ENCODE measurements around the gene MED20. TPM values are rescaled to one million over a fixed set of nuclear protein-coding genes. Genes with fewer than 3 reads are reported as not detected.

MED20 gene
- total and polyA plus RNA-seq, 2 donors (not counting 3 experiments of a cell fraction or from before 2014, with no cell fraction given): 30.4 to 37.8 TPM

DNA sequence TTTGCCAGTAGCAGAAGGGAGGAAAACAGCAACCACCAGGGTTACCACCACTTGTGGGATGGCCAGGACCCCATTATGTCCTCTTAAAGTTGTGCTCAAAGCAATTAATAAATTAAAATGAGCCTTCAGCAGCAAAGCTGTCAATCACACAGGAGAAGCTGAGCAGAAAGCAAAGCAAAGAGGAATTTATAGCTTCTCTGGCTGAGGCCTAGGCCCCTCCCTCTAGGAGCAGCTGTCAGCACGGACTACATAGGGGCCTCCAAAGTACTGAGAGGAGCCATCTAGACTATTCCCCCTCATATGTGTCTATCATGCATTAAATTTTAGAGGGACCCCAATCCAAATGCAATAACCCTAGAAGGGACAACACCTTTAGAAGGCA lies 14.2 kb upstream of the MED20 start:
- H3K27me3 ChIP-seq (ENCODE audit: control insufficient read depth in 2 of 2, insufficient read depth in 2 of 2, low read length in 2 of 2): no peaks in the 10 kb centered on the region
- no peak overlapping the region for H2AFZ ChIP-seq (ENCODE audit: low read depth, low read length)
- H3K36me3 ChIP-seq (ENCODE audit: control insufficient read depth in 2 of 2, extremely low read depth in 1 of 2, insufficient read depth in 2 of 2, low read length in 2 of 2): peaks cover 39 to 57% of the 10 kb centered on the region in 2 experiments
- H3K4me3 ChIP-seq (replicated peaks in 1 of 3; ENCODE audit: insufficient read depth in 1 of 3, low read depth in 1 of 3, low read length in 3 of 3): no peak overlapping the region
- no peaks in the 10 kb centered on the region for H3K9me1 ChIP-seq (replicated peaks; ENCODE audit: control insufficient read depth, extremely low read depth, insufficient read depth, low read length)
- H4K20me1 ChIP-seq (replicated peaks; ENCODE audit: control insufficient read depth, extremely low read depth, insufficient read depth, low read length): no peaks in the 10 kb centered on the region
- BruUV-seq (replicated peaks): TSS peak; percentile 23
- POLR2A ChIA-PET: interaction anchor here (0.6 kb wide), 1 partner anchor 70 kb away, joined by 5 read pairs; no protein-coding TSS in a partner anchor
- H3K4me1 ChIP-seq (ENCODE audit: control insufficient read depth, extremely low read depth, insufficient read depth, low read length): peaks cover 23% of the 10 kb centered on the region
- H3K79me2 ChIP-seq (ENCODE audit: control insufficient read depth, insufficient read depth, low read length): peaks cover 33% of the 10 kb centered on the region
- FAIRE-seq (no peak), DNase-seq (ENCODE audit: low read depth, low spot score) (no peak)
- TF ChIP-seq POLR2A (IDR thresholded peaks at IDR 0.05; ENCODE audit: low read depth, low read length) (no peak), POLR2AphosphoS5 (IDR thresholded peaks at IDR 0.05; ENCODE audit: insufficient read depth, low read depth, low read length) (no peak)
- TF ChIP-seq, protein P1, sequence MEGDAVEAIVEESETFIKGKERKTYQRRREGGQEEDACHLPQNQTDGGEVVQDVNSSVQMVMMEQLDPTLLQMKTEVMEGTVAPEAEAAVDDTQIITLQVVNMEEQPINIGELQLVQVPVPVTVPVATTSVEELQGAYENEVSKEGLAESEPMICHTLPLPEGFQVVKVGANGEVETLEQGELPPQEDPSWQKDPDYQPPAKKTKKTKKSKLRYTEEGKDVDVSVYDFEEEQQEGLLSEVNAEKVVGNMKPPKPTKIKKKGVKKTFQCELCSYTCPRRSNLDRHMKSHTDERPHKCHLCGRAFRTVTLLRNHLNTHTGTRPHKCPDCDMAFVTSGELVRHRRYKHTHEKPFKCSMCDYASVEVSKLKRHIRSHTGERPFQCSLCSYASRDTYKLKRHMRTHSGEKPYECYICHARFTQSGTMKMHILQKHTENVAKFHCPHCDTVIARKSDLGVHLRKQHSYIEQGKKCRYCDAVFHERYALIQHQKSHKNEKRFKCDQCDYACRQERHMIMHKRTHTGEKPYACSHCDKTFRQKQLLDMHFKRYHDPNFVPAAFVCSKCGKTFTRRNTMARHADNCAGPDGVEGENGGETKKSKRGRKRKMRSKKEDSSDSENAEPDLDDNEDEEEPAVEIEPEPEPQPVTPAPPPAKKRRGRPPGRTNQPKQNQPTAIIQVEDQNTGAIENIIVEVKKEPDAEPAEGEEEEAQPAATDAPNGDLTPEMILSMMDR (IDR thresholded peaks at IDR 0.05; ENCODE audit: extremely low read depth in 1 of 2, insufficient read depth in 1 of 2, low read depth in 1 of 2, low read length in 2 of 2): no peak
- CTCF ChIA-PET: interaction anchor here (0.9 to 8.5 kb wide), 6 partner anchors 13 to 134 kb away, joined by 3 to 149 read pairs (median 22); partner anchors contain the start of genes BYSL and MED20
- H3K9ac ChIP-seq (replicated peaks; ENCODE audit: extremely low read depth, insufficient read depth, low read length): no peak overlapping the region
- dilution Hi-C loops (cut with MboI; ENCODE audit: extremely low pct_ligation_motif_present, low sequenced_read_pairs) (no loop called here), intact Hi-C loops (cut with micrococcal nuclease) (no loop called here)
- no peak overlapping the region for H3K4me2 ChIP-seq (ENCODE audit: insufficient read depth, low read length)
- no peak overlapping the region for H3K27ac ChIP-seq (ENCODE audit: insufficient read depth, low read depth, low read length)
- H3K9me3 ChIP-seq (replicated peaks; ENCODE audit: control insufficient read depth, insufficient read depth, low read length): no peaks in the 10 kb centered on the region

DNA sequence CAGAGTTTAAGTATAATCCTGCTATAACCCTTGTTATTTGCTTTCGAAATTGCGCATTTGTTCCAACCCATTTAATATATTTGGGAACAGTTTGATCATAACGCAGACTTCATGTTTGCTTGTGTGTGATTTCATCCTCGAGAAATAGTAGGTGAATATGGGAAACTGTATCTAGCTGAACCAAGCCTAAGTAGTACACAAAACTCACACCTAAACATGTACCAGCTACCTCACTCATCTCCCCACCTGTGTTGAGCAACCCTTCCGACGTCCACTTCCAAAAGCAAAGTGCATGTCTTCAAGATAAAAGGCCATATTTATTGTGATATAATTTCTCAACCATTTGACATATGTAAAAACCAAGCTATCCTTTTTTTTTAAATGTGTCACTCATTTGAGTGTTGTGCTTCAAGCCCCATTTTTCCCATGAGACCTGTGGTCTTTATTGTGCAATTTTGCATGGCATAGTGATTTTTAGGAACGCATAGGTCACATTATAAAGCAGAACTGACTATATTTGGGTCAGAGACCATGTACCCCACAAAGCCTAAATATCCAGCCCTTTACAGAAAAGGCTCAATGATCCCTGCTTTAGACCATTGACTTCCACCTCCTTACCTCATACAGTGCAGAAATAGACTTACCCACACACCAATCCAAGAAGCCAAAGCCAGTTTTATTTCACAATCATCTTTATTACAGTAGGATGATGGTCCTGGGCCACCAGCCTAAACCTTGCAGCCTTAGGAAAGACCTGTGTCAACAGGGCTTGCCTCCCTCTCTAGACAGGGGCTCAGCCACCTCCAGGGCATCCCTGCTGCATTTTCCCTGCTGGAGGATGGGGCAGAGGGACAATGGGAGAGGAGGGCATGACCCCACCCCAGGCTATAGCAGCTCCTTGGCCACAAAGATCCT lies 13.6 kb upstream of the MED20 start:
- Histone ChIP-seq H3K9me3 (replicated peaks; ENCODE audit: control insufficient read depth, insufficient read depth, low read length) (no peaks in the 10 kb centered on the region), H3K27me3 (ENCODE audit: control insufficient read depth in 2 of 2, insufficient read depth in 2 of 2, low read length in 2 of 2) (no peaks in the 10 kb centered on the region), H3K79me2 (ENCODE audit: control insufficient read depth, insufficient read depth, low read length) (peaks cover 27% of the 10 kb centered on the region), H3K36me3 (ENCODE audit: control insufficient read depth in 2 of 2, extremely low read depth in 1 of 2, insufficient read depth in 2 of 2, low read length in 2 of 2) (peaks cover 41 to 63% of the 10 kb centered on the region in 2 experiments), H3K4me2 (ENCODE audit: insufficient read depth, low read length) (no peak overlapping the region), H2AFZ (ENCODE audit: low read depth, low read length) (no peak overlapping the region), H3K4me1 (ENCODE audit: control insufficient read depth, extremely low read depth, insufficient read depth, low read length) (peaks cover 16% of the 10 kb centered on the region), H4K20me1 (replicated peaks; ENCODE audit: control insufficient read depth, extremely low read depth, insufficient read depth, low read length) (no peaks in the 10 kb centered on the region), H3K27ac (ENCODE audit: insufficient read depth, low read depth, low read length) (no peak overlapping the region), H3K9ac (replicated peaks; ENCODE audit: extremely low read depth, insufficient read depth, low read length) (no peak overlapping the region), H3K4me3 (replicated peaks in 1 of 3; ENCODE audit: insufficient read depth in 1 of 3, low read depth in 1 of 3, low read length in 3 of 3) (no peak overlapping the region), H3K9me1 (replicated peaks; ENCODE audit: control insufficient read depth, extremely low read depth, insufficient read depth, low read length) (no peaks in the 10 kb centered on the region)
- no TSS peak for BruUV-seq (replicated peaks)
- DNase-seq (ENCODE audit: low read depth, low spot score): no peak
- ChIA-PET CTCF (interaction anchor here (0.8 to 8.5 kb wide), 6 partner anchors 13 to 133 kb away, joined by 3 to 149 read pairs (median 22); partner anchors contain the start of genes BYSL and MED20), POLR2A (interaction anchor here (0.6 kb wide), 1 partner anchor 71 kb away, joined by 5 read pairs; no protein-coding TSS in a partner anchor)
- dilution Hi-C loops (cut with MboI; ENCODE audit: extremely low pct_ligation_motif_present, low sequenced_read_pairs): no loop called here
- intact Hi-C loops (cut with micrococcal nuclease): no loop called here
- FAIRE-seq: no peak
- TF ChIP-seq POLR2A (IDR thresholded peaks at IDR 0.05; ENCODE audit: low read depth, low read length) (no peak), MYC (IDR thresholded peaks at IDR 0.05; ENCODE audit: low read depth, low read length) (no peak), FOS (IDR thresholded peaks at IDR 0.05; ENCODE audit: borderline replicate concordance, insufficient read depth, low read length) (no peak), EZH2 (IDR thresholded peaks at IDR 0.05; ENCODE audit: borderline replicate concordance, low read depth, low read length, severe bottlenecking) (no peak), POLR2AphosphoS5 (IDR thresholded peaks at IDR 0.05; ENCODE audit: insufficient read depth, low read depth, low read length) (no peak), JUN (IDR thresholded peaks at IDR 0.05; ENCODE audit: borderline replicate concordance, insufficient read depth, insufficient read length, low read depth) (no peak), GATA2 (IDR thresholded peaks at IDR 0.05; ENCODE audit: insufficient read depth, insufficient read length, low read depth, low read length) (no peak)
- TF ChIP-seq, protein P1 (IDR thresholded peaks at IDR 0.05; ENCODE audit: extremely low read depth in 1 of 2, insufficient read depth in 1 of 2, low read depth in 1 of 2, low read length in 2 of 2): no peak
- TF ChIP-seq, protein P2, sequence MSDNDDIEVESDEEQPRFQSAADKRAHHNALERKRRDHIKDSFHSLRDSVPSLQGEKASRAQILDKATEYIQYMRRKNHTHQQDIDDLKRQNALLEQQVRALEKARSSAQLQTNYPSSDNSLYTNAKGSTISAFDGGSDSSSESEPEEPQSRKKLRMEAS (IDR thresholded peaks at IDR 0.05; ENCODE audit: insufficient read depth, insufficient read length): no peak

Data from endothelial cell of umbilical vein (primary cell).